OCI-LY1 (cell line): ENCODE data around the gene FBLIM1.

Experiments used
- H2AFZ ChIP-seq: fragments of 200-600 bp; sonication (generic), shearing (Covaris generic); 2 replicates; pipeline ENCODE4 v1.6.0; 2014; ENCODE audit warnings: antibody characterized with exemption, mild to moderate bottlenecking, low read length
- H3F3A ChIP-seq: fragments of 200-600 bp; sonication (generic), shearing (Covaris generic); 2 replicates; pipeline ENCODE4 v1.6.0; 2014; ENCODE audit warnings: mild to moderate bottlenecking, antibody characterized with exemption, low read length, moderate library complexity; ENCODE audit not compliant: insufficient read depth
- H3K27ac ChIP-seq: fragments of 200-600 bp; sonication (generic); 2 replicates; pipeline ENCODE4 v1.5.1; 2014; ENCODE audit warnings: low read length, mixed run types, mild to moderate bottlenecking, low read depth; ENCODE audit not compliant: poor library complexity, severe bottlenecking
- H3K27me3 ChIP-seq: fragments of 200-600 bp; sonication (generic); 2 replicates; pipeline ENCODE4 v1.6.0; 2014; ENCODE audit warnings: antibody characterized with exemption, mild to moderate bottlenecking, low read length, moderate library complexity; ENCODE audit not compliant: insufficient read depth
- H3K36me3 ChIP-seq: fragments of 200-600 bp; sonication (generic); 2 replicates; pipeline ENCODE4 v1.6.1; 2014; ENCODE audit warnings: mild to moderate bottlenecking, antibody characterized with exemption, low read length, moderate library complexity, mixed read lengths; ENCODE audit not compliant: insufficient read depth
- H3K4me1 ChIP-seq: fragments of 200-600 bp; sonication (generic); 2 replicates; pipeline ENCODE4 v1.5.1; 2014; ENCODE audit warnings: mild to moderate bottlenecking, low read length, moderate library complexity; ENCODE audit not compliant: insufficient read depth, severe bottlenecking
- H3K4me2 ChIP-seq: fragments of 200-600 bp; sonication (generic), shearing (Covaris generic); 2 replicates; pipeline ENCODE4 v1.6.1; 2014; ENCODE audit warnings: low read length
- H3K4me3 ChIP-seq: fragments of 200-600 bp; sonication (generic); 2 replicates; pipeline ENCODE4 v1.5.1; 2014; ENCODE audit warnings: low read length, low read depth, mild to moderate bottlenecking, mixed read lengths; ENCODE audit not compliant: poor library complexity, severe bottlenecking
- H3K79me2 ChIP-seq: fragments of 200-600 bp; shearing (Covaris generic); 2 replicates; pipeline ENCODE4 v1.6.1; 2016; ENCODE audit warnings: mixed run types, low read length, mixed read lengths; ENCODE audit not compliant: insufficient read depth
- H3K9ac ChIP-seq: fragments of 200-600 bp; sonication (generic), shearing (Covaris generic); 2 replicates; pipeline ENCODE4 v1.6.1; 2014; ENCODE audit warnings: mild to moderate bottlenecking, low read length, mixed read lengths
- H3K9me2 ChIP-seq: fragments of 200-600 bp; sonication (generic), shearing (Covaris generic); 2 replicates; pipeline ENCODE4 v1.6.1; 2014; ENCODE audit warnings: low read depth, mild to moderate bottlenecking, low read length, mixed read lengths
- H3K9me3 ChIP-seq: fragments of 200-600 bp; shearing (Covaris generic); 2 replicates; pipeline ENCODE4 v1.6.1; 2014; ENCODE audit warnings: low read length, mixed read lengths
- H4K20me1 ChIP-seq: fragments of 200-600 bp; sonication (generic), shearing (Covaris generic); 2 replicates; pipeline ENCODE4 v1.6.0; 2016; ENCODE audit warnings: mild to moderate bottlenecking, low read length; ENCODE audit not compliant: insufficient read depth
- EZH2 ChIP-seq: fragments of 200-600 bp; sonication (generic), shearing (Covaris generic); IDR thresholded peaks from 2 replicates; pipeline ENCODE4 v1.8.0; 2017; ENCODE audit warnings: borderline replicate concordance, mixed run types, mild to moderate bottlenecking, antibody characterized with exemption, low read length, moderate library complexity, mixed read lengths
- TF ChIP-seq, protein P1 (sequence below): fragments of 200-600 bp; sonication (generic), shearing (Covaris generic); IDR thresholded peaks from 2 replicates; pipeline ENCODE4 v1.5.1; 2017; ENCODE audit warnings: mild to moderate bottlenecking, antibody characterized with exemption, low read length, moderate library complexity, mixed read lengths

FBLIM1 gene

DNA sequence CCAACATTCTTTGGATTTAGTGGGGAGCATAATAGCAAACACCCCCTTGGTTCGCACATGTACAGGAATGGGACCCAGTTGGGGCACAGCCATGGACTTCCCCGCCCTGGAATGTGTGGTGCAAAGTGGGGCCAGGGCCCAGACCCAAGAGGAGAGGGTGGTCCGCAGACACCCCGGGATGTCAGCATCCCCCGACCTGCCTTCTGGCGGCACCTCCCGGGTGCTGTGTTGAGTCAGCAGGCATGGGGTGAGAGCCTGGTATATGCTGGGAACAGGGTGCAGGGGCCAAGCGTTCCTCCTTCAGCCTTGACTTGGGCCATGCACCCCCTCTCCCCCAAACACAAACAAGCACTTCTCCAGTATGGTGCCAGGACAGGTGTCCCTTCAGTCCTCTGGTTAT lies 27.1 kb downstream of the FBLIM1 start:
- H3K4me1 ChIP-seq, result no peaks in the 10 kb centered on the region
- H3K9ac ChIP-seq, result no peak overlapping the region
- H3K27ac ChIP-seq, result no peak overlapping the region
- TF ChIP-seq, protein P1, sequence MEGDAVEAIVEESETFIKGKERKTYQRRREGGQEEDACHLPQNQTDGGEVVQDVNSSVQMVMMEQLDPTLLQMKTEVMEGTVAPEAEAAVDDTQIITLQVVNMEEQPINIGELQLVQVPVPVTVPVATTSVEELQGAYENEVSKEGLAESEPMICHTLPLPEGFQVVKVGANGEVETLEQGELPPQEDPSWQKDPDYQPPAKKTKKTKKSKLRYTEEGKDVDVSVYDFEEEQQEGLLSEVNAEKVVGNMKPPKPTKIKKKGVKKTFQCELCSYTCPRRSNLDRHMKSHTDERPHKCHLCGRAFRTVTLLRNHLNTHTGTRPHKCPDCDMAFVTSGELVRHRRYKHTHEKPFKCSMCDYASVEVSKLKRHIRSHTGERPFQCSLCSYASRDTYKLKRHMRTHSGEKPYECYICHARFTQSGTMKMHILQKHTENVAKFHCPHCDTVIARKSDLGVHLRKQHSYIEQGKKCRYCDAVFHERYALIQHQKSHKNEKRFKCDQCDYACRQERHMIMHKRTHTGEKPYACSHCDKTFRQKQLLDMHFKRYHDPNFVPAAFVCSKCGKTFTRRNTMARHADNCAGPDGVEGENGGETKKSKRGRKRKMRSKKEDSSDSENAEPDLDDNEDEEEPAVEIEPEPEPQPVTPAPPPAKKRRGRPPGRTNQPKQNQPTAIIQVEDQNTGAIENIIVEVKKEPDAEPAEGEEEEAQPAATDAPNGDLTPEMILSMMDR, result no peak
- no peak for TF ChIP-seq EZH2
- no peaks in the 10 kb centered on the region for H3K9me3 ChIP-seq
- H2AFZ ChIP-seq, result no peak overlapping the region
- H3K4me3 ChIP-seq, result no peak overlapping the region
- H3K9me2 ChIP-seq, result no peaks in the 10 kb centered on the region
- H3K36me3 ChIP-seq, result no peaks in the 10 kb centered on the region
- no peaks in the 10 kb centered on the region for H3F3A ChIP-seq
- H3K4me2 ChIP-seq, result no peak overlapping the region
- H4K20me1 ChIP-seq, result no peaks in the 10 kb centered on the region
- no peaks in the 10 kb centered on the region for H3K79me2 ChIP-seq
- no peaks in the 10 kb centered on the region for H3K27me3 ChIP-seq

DNA sequence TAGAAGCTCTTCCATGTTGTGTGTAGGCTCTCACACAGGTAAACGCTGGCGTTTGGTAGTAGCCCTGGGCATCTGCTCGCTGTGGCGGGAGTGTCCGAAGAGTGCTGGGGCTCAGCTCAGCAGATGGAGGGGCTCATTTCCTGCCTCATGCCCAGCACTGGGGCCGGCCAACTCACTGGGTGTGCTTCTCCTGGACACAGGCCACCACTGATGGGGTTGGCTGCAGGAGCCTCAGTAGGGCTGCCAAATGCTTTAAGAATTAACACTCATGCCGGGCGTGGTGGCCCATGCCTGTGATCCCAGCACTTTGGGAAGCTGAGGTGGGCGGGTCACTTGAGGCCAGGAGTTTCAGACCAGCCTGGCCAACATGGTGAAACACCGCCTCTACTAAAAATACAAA lies 28.0 kb downstream of the FBLIM1 start:
- H3K27me3 ChIP-seq, result no peaks in the 10 kb centered on the region
- no peak overlapping the region for H2AFZ ChIP-seq
- no peak overlapping the region for H3K27ac ChIP-seq
- no peaks in the 10 kb centered on the region for H3K36me3 ChIP-seq
- H4K20me1 ChIP-seq, result no peaks in the 10 kb centered on the region
- no peaks in the 10 kb centered on the region for H3K79me2 ChIP-seq
- H3K4me3 ChIP-seq, result no peak overlapping the region
- H3K4me2 ChIP-seq, result no peak overlapping the region
- H3K4me1 ChIP-seq, result no peaks in the 10 kb centered on the region
- no peaks in the 10 kb centered on the region for H3K9me2 ChIP-seq
- no peak overlapping the region for H3K9ac ChIP-seq
- no peaks in the 10 kb centered on the region for H3F3A ChIP-seq
- no peaks in the 10 kb centered on the region for H3K9me3 ChIP-seq
- TF ChIP-seq EZH2, result no peak
- TF ChIP-seq, protein P1, result no peak

DNA sequence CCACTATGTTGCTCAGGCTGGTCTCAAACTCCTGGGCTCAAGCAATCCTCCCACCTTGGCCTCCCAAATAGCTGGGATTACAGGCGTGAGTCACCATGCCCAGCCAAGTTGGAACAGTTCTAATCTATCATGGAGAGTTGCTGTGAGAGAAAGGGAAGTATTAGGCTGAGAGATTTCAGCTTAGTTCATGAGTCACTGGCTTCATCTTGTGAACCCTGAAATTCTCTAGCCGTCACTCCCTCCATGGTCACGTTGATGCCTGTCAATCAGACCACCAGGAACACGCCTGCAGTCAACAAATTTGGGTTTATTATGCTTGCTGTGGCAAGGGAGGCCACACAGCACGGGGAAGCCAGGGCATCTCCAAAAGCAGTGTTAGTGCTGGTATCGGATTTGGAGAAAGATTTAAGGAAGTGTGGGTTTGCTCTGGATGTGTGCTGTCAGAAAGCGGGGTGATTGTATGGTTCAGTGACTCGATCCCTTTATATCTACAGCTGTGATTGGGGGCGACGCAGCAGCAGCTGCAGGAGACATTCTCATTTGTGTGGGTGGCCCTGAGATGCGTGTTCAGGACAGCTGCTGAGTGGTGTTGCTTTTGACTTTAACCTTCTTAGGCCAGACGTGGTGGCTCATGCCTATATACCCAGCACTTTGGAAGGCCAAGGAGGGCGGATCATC lies 30.2 kb downstream of the FBLIM1 start:
- H3K9me2 ChIP-seq, result no peaks in the 10 kb centered on the region
- H3K36me3 ChIP-seq, result no peaks in the 10 kb centered on the region
- no peak overlapping the region for H3K27ac ChIP-seq
- H3K79me2 ChIP-seq, result no peaks in the 10 kb centered on the region
- H3K27me3 ChIP-seq, result no peaks in the 10 kb centered on the region
- no peak overlapping the region for H2AFZ ChIP-seq
- no peaks in the 10 kb centered on the region for H4K20me1 ChIP-seq
- H3K9ac ChIP-seq, result no peak overlapping the region
- H3K4me3 ChIP-seq, result no peak overlapping the region
- no peak overlapping the region for H3K4me2 ChIP-seq
- no peaks in the 10 kb centered on the region for H3K9me3 ChIP-seq
- TF ChIP-seq EZH2, result no peak
- TF ChIP-seq, protein P1, result no peak
- no peaks in the 10 kb centered on the region for H3K4me1 ChIP-seq
- no peaks in the 10 kb centered on the region for H3F3A ChIP-seq
